Progenitor cell of endocrine pancreas (in vitro differentiated cells): ENCODE data around the gene VPS35L. TPM values are rescaled to one million over a fixed set of nuclear protein-coding genes. Genes with fewer than 3 reads are reported as not detected.

Source experiments
- DNase-seq: peaks from one replicate; pipeline ENCODE4 v3.0.0; 2021; ENCODE audit warnings: low spot score; ENCODE audit not compliant: unreplicated experiment
- H3K27ac Mint-ChIP-seq: 2 replicates; pipeline ENCODE4 v1.8.0; 2021; ENCODE audit warnings: mild to moderate bottlenecking, moderate library complexity, mixed read lengths
- H3K27me3 Mint-ChIP-seq: 2 replicates; pipeline ENCODE4 v1.8.0; 2021; ENCODE audit warnings: mixed read lengths
- H3K36me3 Mint-ChIP-seq: 2 replicates; pipeline ENCODE4 v1.8.0; 2022; ENCODE audit warnings: mixed read lengths; ENCODE audit not compliant: insufficient read depth
- H3K4me1 Mint-ChIP-seq: 2 replicates; pipeline ENCODE4 v1.8.0; 2021; ENCODE audit warnings: low read depth, mixed read lengths
- H3K4me3 Mint-ChIP-seq: 2 replicates; pipeline ENCODE4 v1.8.0; 2021; ENCODE audit warnings: low read depth, mild to moderate bottlenecking, moderate library complexity, mixed read lengths
- H3K9me3 Mint-ChIP-seq: 2 replicates; pipeline ENCODE4 v1.8.0; 2021; ENCODE audit warnings: low read depth, mixed read lengths
- CTCF ChIP-seq: fragments of 200-600 bp; sonication (generic); IDR thresholded peaks from one replicate; pipeline ENCODE4 v1.5.0; 2021; ENCODE audit warnings: antibody characterized with exemption, mild to moderate bottlenecking; ENCODE audit not compliant: unreplicated experiment
- total RNA-seq: library from RNA; stranded (reverse); gene quantifications from 2 replicates; pipeline ENCODE4 v1.2.1, GENCODE V29; 2021

VPS35L gene
- total RNA-seq, 1 donor from 2014 or later: 88.4 TPM

GRCh38 chr16:19706846-19707245 lies 151.3 kb downstream of the VPS35L start:
- H3K9me3 Mint-ChIP-seq: no peaks in the 10 kb centered on the region
- H3K27me3 Mint-ChIP-seq: no peaks in the 10 kb centered on the region
- H3K4me3 Mint-ChIP-seq: no peak overlapping the region
- peaks cover 31% of the 10 kb centered on the region for H3K36me3 Mint-ChIP-seq
- no peak for TF ChIP-seq CTCF
- no peak for DNase-seq
- H3K4me1 Mint-ChIP-seq: no peaks in the 10 kb centered on the region
- H3K27ac Mint-ChIP-seq: no peak overlapping the region

GRCh38 chr16:19707569-19708295 lies 152.2 kb downstream of the VPS35L start:
- no peaks in the 10 kb centered on the region for H3K4me1 Mint-ChIP-seq
- no peaks in the 10 kb centered on the region for H3K27me3 Mint-ChIP-seq
- H3K9me3 Mint-ChIP-seq: no peaks in the 10 kb centered on the region
- no peak for TF ChIP-seq CTCF
- no peak overlapping the region for H3K4me3 Mint-ChIP-seq
- peaks cover 27% of the 10 kb centered on the region for H3K36me3 Mint-ChIP-seq
- H3K27ac Mint-ChIP-seq: no peak overlapping the region
- no peak for DNase-seq

- peaks cover 24% of the 10 kb centered on the region for H3K36me3 Mint-ChIP-seq
- no peaks in the 10 kb centered on the region for H3K4me1 Mint-ChIP-seq
- no peaks in the 10 kb centered on the region for H3K9me3 Mint-ChIP-seq
- no peak for TF ChIP-seq CTCF
- no peak for DNase-seq
- H3K4me3 Mint-ChIP-seq: no peak overlapping the region
- H3K27me3 Mint-ChIP-seq: no peaks in the 10 kb centered on the region
- peak overlapping the region; percentile 35 for H3K27ac Mint-ChIP-seq
Observed at GRCh38 chr16:19708296-19709205, 153.0 kb downstream of the VPS35L start.

GRCh38 chr16:19709381-19710136 lies 154.1 kb downstream of the VPS35L start:
- Mint-ChIP-seq H3K27ac (peak overlapping the region; percentile 27), H3K9me3 (no peaks in the 10 kb centered on the region), H3K36me3 (peaks cover 27% of the 10 kb centered on the region), H3K4me1 (no peaks in the 10 kb centered on the region), H3K4me3 (no peak overlapping the region), H3K27me3 (no peaks in the 10 kb centered on the region)
- no peak for DNase-seq
- TF ChIP-seq CTCF: no peak
